HTR-8/SVneo (cell line): ENCODE measurements around the gene VAV1.

Experiments used
- DNase-seq: peaks from one replicate; pipeline ENCODE4 v3.0.0; 2011; ENCODE audit warnings: low spot score, mixed read lengths; ENCODE audit not compliant: insufficient read length
- FAIRE-seq: peaks from 2 replicates; lab custom pipeline; 2011; peaks lifted over from hg19 to GRCh38; lab: Jason Lieb, UNC

Gene VAV1, protein sequence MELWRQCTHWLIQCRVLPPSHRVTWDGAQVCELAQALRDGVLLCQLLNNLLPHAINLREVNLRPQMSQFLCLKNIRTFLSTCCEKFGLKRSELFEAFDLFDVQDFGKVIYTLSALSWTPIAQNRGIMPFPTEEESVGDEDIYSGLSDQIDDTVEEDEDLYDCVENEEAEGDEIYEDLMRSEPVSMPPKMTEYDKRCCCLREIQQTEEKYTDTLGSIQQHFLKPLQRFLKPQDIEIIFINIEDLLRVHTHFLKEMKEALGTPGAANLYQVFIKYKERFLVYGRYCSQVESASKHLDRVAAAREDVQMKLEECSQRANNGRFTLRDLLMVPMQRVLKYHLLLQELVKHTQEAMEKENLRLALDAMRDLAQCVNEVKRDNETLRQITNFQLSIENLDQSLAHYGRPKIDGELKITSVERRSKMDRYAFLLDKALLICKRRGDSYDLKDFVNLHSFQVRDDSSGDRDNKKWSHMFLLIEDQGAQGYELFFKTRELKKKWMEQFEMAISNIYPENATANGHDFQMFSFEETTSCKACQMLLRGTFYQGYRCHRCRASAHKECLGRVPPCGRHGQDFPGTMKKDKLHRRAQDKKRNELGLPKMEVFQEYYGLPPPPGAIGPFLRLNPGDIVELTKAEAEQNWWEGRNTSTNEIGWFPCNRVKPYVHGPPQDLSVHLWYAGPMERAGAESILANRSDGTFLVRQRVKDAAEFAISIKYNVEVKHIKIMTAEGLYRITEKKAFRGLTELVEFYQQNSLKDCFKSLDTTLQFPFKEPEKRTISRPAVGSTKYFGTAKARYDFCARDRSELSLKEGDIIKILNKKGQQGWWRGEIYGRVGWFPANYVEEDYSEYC

DNA sequence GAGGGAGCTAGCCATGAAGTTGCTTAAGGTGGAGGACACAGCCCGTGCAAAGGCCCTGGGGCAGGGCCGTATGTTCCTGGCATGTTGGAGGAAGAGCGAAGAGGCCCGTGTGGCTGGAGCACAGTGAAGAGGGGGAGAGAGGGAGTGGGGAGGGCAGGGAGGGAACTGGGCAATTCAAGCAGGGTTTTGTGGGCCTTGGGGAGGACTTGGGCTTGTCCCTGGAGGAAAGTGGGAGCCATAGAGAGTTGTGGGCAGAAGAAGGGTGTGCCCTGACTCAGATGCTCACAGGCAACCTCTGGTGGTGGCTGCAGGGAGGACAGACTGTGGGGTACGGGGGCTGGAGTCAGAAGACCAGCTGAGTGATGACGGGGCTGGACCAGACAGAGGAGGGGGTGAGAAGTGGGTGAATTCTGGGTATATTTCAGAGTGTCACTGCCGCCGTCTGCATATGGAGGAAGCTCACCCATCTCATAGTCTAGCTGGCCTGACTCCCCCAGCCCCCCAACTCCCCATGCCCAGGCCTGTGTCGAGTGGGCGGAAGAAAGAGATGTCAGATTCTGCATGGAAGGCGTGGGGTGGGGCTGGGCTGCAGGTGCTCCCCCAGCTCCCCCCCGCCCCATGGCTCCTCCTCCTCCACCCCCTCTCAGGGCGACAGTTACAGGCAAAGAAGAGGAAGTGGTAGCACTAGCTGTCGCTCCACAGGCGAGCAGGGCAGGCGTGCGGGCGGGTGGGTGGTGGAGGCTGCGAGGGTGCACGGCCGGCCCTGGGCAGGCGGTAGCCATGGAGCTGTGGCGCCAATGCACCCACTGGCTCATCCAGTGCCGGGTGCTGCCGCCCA is at the start of gene VAV1:
Gene VAV1 (plus strand): TSS at position 681 of the 838 bp plus-strand sequence. CDS start 100 bp downstream, at position 781.
- no peak for FAIRE-seq
- DNase-seq = no peak

GRCh38 chr19:6723108-6723618 is 49.3 kb upstream of the VAV1 start:
- peak; percentile 9 for FAIRE-seq
- peak; percentile 72 for DNase-seq

DNA sequence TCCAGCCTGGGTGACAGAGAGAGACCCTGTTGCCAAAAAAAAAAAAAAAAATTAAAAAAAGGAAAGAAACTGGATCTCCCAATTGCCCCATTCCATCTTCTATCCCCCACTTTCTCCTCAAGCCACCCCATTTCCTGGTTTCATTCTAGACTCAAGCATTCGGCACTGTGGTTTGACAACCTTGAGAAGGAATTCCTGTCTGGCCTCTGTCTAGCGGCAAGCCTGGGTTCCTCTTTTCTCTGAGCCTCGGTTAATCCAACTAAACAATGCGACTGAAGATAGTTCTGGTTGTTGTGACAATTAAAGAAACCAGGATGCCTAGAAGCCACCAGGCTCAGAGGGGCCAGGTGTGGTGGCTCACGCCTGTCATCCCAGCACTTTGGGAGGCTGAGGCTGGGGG is 48.8 kb upstream of the VAV1 start:
- FAIRE-seq (no peak), DNase-seq (no peak)

GRCh38 chr19:6724631-6725492 is 47.6 kb upstream of the VAV1 start:
- no peak for FAIRE-seq
- no peak for DNase-seq

GRCh38 chr19:6725513-6726231 is 46.8 kb upstream of the VAV1 start:
- no peak for FAIRE-seq

DNA sequence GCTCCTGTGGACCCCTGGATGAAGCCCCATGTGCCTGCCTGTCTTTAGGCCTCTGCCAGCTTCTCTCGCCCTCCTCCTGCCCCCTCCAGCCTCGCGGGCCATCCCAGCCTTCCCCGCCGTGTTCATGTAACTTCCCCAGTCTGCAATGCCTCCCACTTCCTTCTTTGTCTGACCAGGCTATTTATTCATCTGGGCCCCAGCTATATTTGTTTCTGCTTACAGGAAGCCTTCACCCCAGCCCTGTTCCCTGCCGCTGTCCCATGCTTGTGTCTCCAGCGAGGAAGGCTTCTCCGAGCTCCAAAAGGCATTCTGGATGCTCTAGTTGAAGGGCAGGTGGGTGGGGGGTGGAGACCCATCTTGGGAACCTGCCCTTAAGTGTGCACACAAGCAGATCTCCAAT is 44.2 kb upstream of the VAV1 start:
- DNase-seq (no peak), FAIRE-seq (no peak)

More at GRCh38 chr19:6725513-6726231, 46.8 kb upstream of the VAV1 start:
- DNase-seq = no peak

GRCh38 chr19:6729573-6730152 is 42.8 kb upstream of the VAV1 start:
- DNase-seq (no peak), FAIRE-seq (no peak)

- FAIRE-seq (no peak), DNase-seq (no peak)
These were observed 42.2 kb upstream of the VAV1 start for GRCh38 chr19:6730153-6730804.

GRCh38 chr19:6730941-6731670 is 41.4 kb upstream of the VAV1 start:
- DNase-seq (no peak), FAIRE-seq (no peak)

- DNase-seq (no peak), FAIRE-seq (peak; percentile 36)
These were observed 40.7 kb upstream of the VAV1 start for GRCh38 chr19:6731822-6732221.

DNA sequence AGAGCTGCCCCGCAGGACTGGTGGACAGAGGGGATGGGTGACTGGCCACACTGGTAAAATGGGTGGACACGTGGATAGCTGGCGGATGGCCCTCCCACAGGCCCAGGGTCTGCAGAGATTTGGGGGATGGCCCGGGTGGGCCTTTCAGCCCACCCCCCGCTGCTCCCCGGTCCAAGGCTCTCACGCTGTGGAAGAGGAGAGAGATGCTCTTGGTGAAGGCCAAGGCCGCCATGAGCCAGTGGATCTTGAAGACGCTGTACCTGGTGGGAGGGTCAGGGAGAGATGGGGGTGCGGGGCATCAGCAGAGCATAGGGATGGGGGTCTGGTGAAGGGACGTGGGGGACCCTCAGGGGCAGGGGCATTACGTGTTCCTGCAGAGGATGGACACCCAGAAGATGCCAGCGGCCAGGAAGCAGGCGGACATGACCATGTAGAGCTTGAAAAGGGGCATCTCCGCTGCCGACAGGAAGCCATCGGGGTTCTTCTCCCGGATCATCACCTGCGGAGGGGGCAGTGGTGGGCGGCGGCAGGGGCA is 39.6 kb upstream of the VAV1 start:
- FAIRE-seq (no peak), DNase-seq (no peak)

DNA sequence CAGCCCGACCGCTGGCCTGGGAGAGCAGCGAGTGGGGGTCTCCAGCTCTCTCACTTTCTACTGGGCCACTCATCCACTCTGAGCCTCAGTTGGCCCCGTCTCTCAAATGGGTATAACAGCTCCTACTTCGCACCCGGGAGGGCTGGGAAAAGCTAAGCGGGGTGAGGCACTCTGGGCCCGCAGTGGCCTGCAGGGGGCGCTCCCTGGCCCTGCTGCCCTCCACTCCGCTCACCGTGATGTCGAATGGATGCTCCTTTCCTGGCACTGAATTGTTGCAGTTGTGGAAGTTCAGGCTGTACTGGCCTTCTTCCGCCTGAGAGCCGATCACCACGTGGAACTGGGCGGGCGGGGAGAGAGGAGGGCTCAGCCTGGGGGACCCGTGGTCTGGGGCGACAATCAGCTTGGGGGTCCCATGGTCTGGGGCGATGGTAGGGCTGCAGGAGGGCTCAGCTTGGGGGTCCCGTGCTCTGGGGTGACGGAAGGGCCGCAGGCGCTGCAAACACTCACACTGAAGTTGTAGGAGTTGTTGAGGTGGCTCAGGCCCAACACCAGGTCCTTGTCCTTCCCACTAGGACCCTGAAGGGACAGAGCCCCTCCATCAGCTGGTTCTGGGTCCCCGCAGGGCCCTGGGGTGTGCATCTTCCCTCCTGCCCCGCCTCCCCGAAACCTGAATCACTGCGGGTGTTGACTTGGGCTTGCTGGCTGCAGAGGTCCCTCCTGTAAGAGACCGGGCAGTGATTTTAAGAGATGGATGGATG is 39.0 kb upstream of the VAV1 start:
- FAIRE-seq (no peak), DNase-seq (no peak)

DNA sequence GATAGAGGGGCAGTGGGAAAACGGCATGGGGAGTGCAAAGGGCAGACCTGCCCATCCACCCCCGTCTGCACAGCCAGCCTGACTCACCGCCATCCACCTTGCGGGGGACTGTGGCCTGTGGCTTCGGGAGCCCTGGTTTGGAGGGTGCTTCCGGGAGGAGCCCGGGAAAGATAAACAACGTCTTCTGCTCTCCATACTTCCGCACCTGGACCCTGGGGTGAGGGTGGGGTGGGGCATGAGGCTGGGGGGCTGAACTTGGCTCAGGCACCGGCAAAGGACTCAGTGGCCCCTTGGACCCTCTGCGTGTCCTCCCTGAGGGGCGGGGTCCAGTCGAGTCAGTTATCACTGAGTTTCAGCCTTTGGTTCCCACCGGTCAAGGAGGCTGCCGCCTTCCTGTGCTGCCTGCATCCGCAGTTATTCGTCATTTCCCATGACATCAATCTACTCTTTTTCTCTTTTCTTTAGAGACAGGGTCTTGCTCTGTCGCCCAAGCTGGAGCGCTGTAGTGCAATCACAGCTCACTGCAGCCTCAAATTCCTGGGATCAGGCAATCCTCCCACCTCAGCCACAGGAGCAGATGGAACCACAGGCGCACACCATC is 38.3 kb upstream of the VAV1 start:
- DNase-seq (no peak), FAIRE-seq (no peak)

- DNase-seq (no peak), FAIRE-seq (no peak)
These were observed 37.2 kb upstream of the VAV1 start for GRCh38 chr19:6735181-6735911.
